Vagina (tissue), 2 donors: Measurements from ENCODE around the gene CD300E. TPM values are rescaled to one million over a fixed set of nuclear protein-coding genes. Genes with fewer than 3 reads are reported as not detected.

Experiments used
- DNase-seq, 2 donors: peaks; one replicate each; pipeline ENCODE4 v3.0.0-alpha.2; 2017; ENCODE audit errors: extremely low spot score in 2 of 2
- H3K27ac ChIP-seq: fragments of 200-600 bp; sonication (generic); one replicate; pipeline ENCODE4 v1.5.1; 2019
- H3K27me3 ChIP-seq: fragments of 200-600 bp; sonication (generic); one replicate; pipeline ENCODE4 v1.5.1; 2019
- H3K36me3 ChIP-seq, 2 donors: fragments of 200-600 bp; sonication (generic); one replicate each; pipeline ENCODE4 v1.5.1; 2017 to 2019
- H3K4me1 ChIP-seq: fragments of 200-600 bp; sonication (generic); one replicate; pipeline ENCODE4 v1.5.1; 2019
- H3K4me3 ChIP-seq, 2 donors: fragments of 200-600 bp; sonication (generic); 1 replicate in 1 of 2; 2 replicates in 1 of 2; pipeline ENCODE4 v1.5.1; 2016 to 2019
- H3K9me3 ChIP-seq: fragments of 200-600 bp; sonication (generic); one replicate; pipeline ENCODE4 v1.5.1; 2019
- CTCF ChIP-seq, 3 experiments: fragments of 450-650 bp in 2 of 3; fragments of 200-600 bp in 1 of 3; sonication (generic) in 1 of 3; IDR thresholded peaks; one replicate each; pipeline ENCODE4 v1.5.1; 2017 to 2019; ENCODE audit warnings: antibody characterized with exemption in 3 of 3, mild to moderate bottlenecking in 2 of 3, moderate library complexity in 2 of 3
- POLR2A ChIP-seq, 2 donors: fragments of 450-650 bp; IDR thresholded peaks; one replicate each; pipeline ENCODE4 v1.6.1; 2017; ENCODE audit warnings: antibody characterized with exemption in 2 of 2, mild to moderate bottlenecking in 2 of 2, moderate library complexity in 2 of 2
- POLR2AphosphoS5 ChIP-seq, 2 donors: sonication (generic); formaldehyde crosslinking; IDR thresholded peaks; one replicate each; pipeline ENCODE4 v1.9.0; 2017; ENCODE audit warnings: antibody characterized with exemption in 2 of 2, mild to moderate bottlenecking in 2 of 2, low read depth in 1 of 2; ENCODE audit not compliant: insufficient read depth in 1 of 2
- intact Hi-C: fragments of 100-400 bp; cut with DNase I; formaldehyde crosslinking; loops from one replicate; pipeline ENCODE4 v1.15.1; 2023
- total RNA-seq: library from RNA; depleted of rRNA; stranded (reverse); fragments of >200 nt; gene quantifications from one replicate; pipeline ENCODE4 v1.2.3, GENCODE V29; 2016

The CD300E gene
- total RNA-seq, 1 donor from 2014 or later = 0.98 TPM

- H3K9me3 ChIP-seq = no peaks in the 10 kb centered on the region
- intact Hi-C loops = no loop called here
- H3K27ac ChIP-seq = no peak overlapping the region
- H3K4me3 ChIP-seq = no peak overlapping the region
- TF ChIP-seq POLR2AphosphoS5 (IDR thresholded peaks at IDR 0.05; ENCODE audit: insufficient read depth in 1 of 2, low read depth in 1 of 2) = no peak
- TF ChIP-seq CTCF (IDR thresholded peaks at IDR 0.05) = no peak
- no peak for TF ChIP-seq POLR2A (IDR thresholded peaks at IDR 0.05)
- no peaks in the 10 kb centered on the region for H3K27me3 ChIP-seq
- H3K4me1 ChIP-seq = no peaks in the 10 kb centered on the region
- H3K36me3 ChIP-seq = no peaks in the 10 kb centered on the region
- DNase-seq = no peak
Measured at GRCh38 chr17:74658620-74659019, 35.1 kb upstream of the CD300E start.

GRCh38 chr17:74654742-74655141, 31.2 kb upstream of the CD300E start:
- no peak for DNase-seq
- intact Hi-C loops = no loop called here
- Histone ChIP-seq H3K27ac (no peak overlapping the region), H3K4me1 (no peaks in the 10 kb centered on the region), H3K27me3 (no peaks in the 10 kb centered on the region), H3K4me3 (no peak overlapping the region), H3K36me3 (no peaks in the 10 kb centered on the region), H3K9me3 (no peaks in the 10 kb centered on the region)
- TF ChIP-seq CTCF (IDR thresholded peaks at IDR 0.05) (no peak), POLR2AphosphoS5 (IDR thresholded peaks at IDR 0.05; ENCODE audit: insufficient read depth in 1 of 2, low read depth in 1 of 2) (no peak), POLR2A (IDR thresholded peaks at IDR 0.05) (no peak)

GRCh38 chr17:74652020-74652419, 28.5 kb upstream of the CD300E start:
- no peaks in the 10 kb centered on the region for H3K4me1 ChIP-seq
- no peaks in the 10 kb centered on the region for H3K27me3 ChIP-seq
- H3K4me3 ChIP-seq = no peak overlapping the region
- no peaks in the 10 kb centered on the region for H3K36me3 ChIP-seq
- intact Hi-C loops = no loop called here
- no peaks in the 10 kb centered on the region for H3K9me3 ChIP-seq
- no peak overlapping the region for H3K27ac ChIP-seq
- DNase-seq = no peak
- no peak for TF ChIP-seq POLR2A (IDR thresholded peaks at IDR 0.05)
- TF ChIP-seq POLR2AphosphoS5 (IDR thresholded peaks at IDR 0.05; ENCODE audit: insufficient read depth in 1 of 2, low read depth in 1 of 2) = no peak
- TF ChIP-seq CTCF (IDR thresholded peaks at IDR 0.05) = no peak

- TF ChIP-seq POLR2AphosphoS5 (IDR thresholded peaks at IDR 0.05; ENCODE audit: insufficient read depth in 1 of 2, low read depth in 1 of 2) (no peak), CTCF (IDR thresholded peaks at IDR 0.05) (no peak), POLR2A (IDR thresholded peaks at IDR 0.05) (no peak)
- no peak for DNase-seq
- no peaks in the 10 kb centered on the region for H3K4me1 ChIP-seq
- intact Hi-C loops = no loop called here
- H3K27ac ChIP-seq = no peak overlapping the region
- no peaks in the 10 kb centered on the region for H3K9me3 ChIP-seq
- no peaks in the 10 kb centered on the region for H3K27me3 ChIP-seq
- H3K36me3 ChIP-seq = no peaks in the 10 kb centered on the region
- no peak overlapping the region for H3K4me3 ChIP-seq
Measured at GRCh38 chr17:74649909-74650308, 26.4 kb upstream of the CD300E start.

- Histone ChIP-seq H3K4me1 (no peaks in the 10 kb centered on the region), H3K4me3 (no peak overlapping the region), H3K27ac (no peak overlapping the region), H3K27me3 (no peaks in the 10 kb centered on the region), H3K9me3 (no peaks in the 10 kb centered on the region), H3K36me3 (no peaks in the 10 kb centered on the region)
- intact Hi-C loops = no loop called here
- no peak for TF ChIP-seq POLR2A (IDR thresholded peaks at IDR 0.05)
- no peak for DNase-seq
Measured at GRCh38 chr17:74647871-74648672, 24.5 kb upstream of the CD300E start.
